ENCODE data around the gene KCNK3.
"Not testable (repeated sequence)": the region's sequence is repeated elsewhere in the genome, so short reads cannot be mapped to it uniquely, and the experiment has no call there.

The KCNK3 gene

GRCh38 chr2:26653207-26654060, 39.1 kb upstream of the KCNK3 start:
- no peak overlapping the region for H3K4me3 ChIP-seq (replicated peaks; ENCODE audit: low read depth, low read length)
- TF ChIP-seq, protein P1, sequence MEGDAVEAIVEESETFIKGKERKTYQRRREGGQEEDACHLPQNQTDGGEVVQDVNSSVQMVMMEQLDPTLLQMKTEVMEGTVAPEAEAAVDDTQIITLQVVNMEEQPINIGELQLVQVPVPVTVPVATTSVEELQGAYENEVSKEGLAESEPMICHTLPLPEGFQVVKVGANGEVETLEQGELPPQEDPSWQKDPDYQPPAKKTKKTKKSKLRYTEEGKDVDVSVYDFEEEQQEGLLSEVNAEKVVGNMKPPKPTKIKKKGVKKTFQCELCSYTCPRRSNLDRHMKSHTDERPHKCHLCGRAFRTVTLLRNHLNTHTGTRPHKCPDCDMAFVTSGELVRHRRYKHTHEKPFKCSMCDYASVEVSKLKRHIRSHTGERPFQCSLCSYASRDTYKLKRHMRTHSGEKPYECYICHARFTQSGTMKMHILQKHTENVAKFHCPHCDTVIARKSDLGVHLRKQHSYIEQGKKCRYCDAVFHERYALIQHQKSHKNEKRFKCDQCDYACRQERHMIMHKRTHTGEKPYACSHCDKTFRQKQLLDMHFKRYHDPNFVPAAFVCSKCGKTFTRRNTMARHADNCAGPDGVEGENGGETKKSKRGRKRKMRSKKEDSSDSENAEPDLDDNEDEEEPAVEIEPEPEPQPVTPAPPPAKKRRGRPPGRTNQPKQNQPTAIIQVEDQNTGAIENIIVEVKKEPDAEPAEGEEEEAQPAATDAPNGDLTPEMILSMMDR (IDR thresholded peaks at IDR 0.05; ENCODE audit: low read length, missing control alignments), result no peak
- no peak for DNase-seq (ENCODE audit: low read depth)

GRCh38 chr2:26654061-26654340, 38.5 kb upstream of the KCNK3 start:
- H3K4me3 ChIP-seq (replicated peaks; ENCODE audit: low read depth, low read length), result no peak overlapping the region

DNA sequence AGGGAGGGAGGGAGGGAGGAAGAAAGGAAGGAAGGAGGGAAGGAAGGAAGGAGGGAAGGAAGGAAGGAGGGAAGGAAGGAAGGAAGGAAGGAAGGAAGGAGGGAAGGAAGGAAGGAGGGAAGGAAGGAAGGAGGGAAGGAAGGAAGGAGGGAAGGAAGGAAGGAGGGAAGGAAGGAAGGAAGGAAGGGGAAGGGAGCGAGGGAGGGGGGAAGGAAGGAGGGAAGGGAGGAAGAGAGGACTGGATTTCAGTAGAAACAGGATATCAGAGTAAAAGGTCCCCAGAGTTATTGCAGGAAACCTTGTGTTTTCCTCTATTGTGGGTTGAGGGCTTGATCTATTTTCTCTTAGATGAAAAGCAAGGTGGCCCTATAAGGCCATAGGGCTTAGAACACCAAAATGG, 37.4 kb upstream of the KCNK3 start:
- not testable (repeated sequence) for H3K4me3 ChIP-seq (replicated peaks; ENCODE audit: low read depth, low read length); DNase-seq (ENCODE audit: low read depth)

More at GRCh38 chr2:26654061-26654340, 38.5 kb upstream of the KCNK3 start:
- TF ChIP-seq, protein P1 (IDR thresholded peaks at IDR 0.05; ENCODE audit: low read length, missing control alignments), result no peak
- no peak for DNase-seq (ENCODE audit: low read depth)

DNA sequence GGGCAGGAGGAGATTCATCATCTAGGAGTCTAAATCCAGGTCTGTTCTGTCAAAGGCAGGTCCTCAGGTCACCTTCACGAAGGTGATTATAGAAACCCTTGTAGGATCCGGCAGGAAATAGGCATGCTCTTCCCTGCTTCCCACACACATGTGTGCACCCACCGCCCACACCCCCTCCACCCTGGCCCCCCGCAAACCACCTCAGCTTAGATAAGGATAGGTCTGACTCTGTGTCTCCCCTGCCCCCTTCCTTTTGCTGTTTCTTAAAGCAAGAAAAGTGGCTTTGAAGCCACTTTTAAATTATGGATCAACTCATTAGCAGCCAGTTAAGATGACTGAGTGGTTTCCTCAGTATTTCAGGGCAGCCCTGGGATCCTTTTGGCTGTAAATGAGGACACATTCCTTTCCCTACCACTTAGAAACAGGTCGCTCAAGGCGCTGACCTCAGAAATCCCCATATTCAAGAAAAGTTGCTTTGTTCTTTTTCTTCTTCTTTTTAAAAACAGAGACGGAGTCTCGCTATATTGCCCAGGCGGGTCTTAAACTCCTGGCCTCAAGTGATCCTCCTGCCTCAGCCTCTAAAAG, 36.8 kb upstream of the KCNK3 start:
- TF ChIP-seq, protein P1 (IDR thresholded peaks at IDR 0.05; ENCODE audit: low read length, missing control alignments), result no peak
- DNase-seq (ENCODE audit: low read depth), result no peak
- H3K4me3 ChIP-seq (replicated peaks; ENCODE audit: low read depth, low read length), result no peak overlapping the region

DNA sequence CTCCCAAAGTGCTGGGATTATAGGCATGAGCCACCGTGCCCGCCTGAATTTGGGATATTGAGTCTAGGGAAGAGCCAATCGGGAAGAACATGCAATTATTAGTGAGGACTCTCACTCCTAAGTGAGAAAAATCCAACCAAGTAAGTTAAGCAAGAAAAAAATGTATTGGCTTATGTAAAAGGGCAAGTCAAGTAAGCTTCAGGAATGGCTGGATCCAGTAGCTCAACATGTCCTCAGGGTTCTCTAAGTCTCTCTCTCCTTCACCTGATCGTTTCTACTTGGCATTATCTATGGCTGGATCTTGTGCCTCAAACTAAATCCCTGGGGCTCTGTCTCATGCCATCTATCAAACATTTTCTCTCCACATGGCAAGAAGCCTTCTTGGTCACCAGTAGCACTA, 35.3 kb upstream of the KCNK3 start:
- TF ChIP-seq, protein P1 (IDR thresholded peaks at IDR 0.05; ENCODE audit: low read length, missing control alignments), result no peak
- DNase-seq (ENCODE audit: low read depth), result no peak
- H3K4me3 ChIP-seq (replicated peaks; ENCODE audit: low read depth, low read length), result no peak overlapping the region

DNA sequence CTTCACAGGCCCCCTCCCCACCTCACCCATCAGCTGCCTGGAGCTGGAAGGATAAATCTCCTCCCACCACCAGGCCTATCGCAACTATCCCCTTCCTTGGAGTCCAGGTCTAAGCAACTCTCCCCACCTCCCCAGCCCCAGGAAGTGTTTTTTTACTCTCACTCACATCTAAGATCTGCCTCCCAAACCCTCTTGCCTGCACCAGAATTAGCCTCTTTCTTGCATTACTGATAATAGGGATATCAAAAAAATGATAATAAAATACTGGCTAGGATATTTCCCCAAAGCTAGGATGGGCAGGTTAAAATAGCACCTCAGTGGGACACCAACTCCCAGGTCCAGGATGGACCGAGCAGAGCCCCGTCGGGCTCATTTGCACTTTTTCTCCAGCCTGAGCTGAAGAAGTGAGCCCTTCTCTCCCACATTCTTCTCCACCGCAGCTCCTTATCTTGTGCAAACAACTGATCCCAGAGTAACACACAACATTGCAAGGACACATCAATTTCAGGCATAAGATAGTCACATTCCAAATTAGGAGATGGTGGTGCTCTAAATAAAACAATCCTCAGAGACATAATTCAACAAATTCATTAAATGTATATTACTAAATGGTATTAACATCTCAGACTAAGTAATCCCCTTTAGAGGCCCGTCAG, 33.7 kb upstream of the KCNK3 start:
- H3K4me3 ChIP-seq (replicated peaks; ENCODE audit: low read depth, low read length), result no peak overlapping the region
- TF ChIP-seq, protein P1 (IDR thresholded peaks at IDR 0.05; ENCODE audit: low read length, missing control alignments), result no peak
- DNase-seq (ENCODE audit: low read depth), result no peak

DNA sequence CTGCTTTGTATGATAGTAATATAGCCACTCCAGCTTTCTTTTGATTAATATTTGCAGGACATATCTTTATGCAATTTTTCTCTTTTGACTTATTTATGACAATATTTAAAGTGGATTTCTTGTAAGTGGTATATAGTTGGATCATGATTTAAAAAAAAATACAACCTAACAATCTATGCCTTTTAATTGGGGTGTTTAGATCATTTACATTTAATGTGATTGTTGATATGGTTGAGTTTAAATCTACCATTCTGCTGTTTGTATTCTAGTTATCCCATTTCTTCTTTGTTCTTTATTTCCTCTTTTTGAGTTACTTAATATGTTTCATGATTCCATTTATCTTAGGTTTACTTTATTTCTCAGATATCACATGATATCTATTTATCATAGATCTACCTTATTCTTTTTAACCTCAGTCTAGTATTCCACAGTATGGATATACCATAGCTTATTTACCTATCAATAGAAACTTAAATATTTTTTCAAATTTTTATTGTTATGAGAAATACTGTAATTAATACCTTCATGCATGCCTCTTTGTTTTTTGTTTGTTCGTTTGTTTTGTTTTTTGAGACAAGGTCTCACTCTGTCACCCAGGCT, 32.1 kb upstream of the KCNK3 start:
- TF ChIP-seq, protein P1 (IDR thresholded peaks at IDR 0.05; ENCODE audit: low read length, missing control alignments), result no peak
- DNase-seq (ENCODE audit: low read depth), result no peak
- no peak overlapping the region for H3K4me3 ChIP-seq (replicated peaks; ENCODE audit: low read depth, low read length)

- not testable (repeated sequence) for DNase-seq (ENCODE audit: low read depth); H3K4me3 ChIP-seq (replicated peaks; ENCODE audit: low read depth, low read length)
Measured at GRCh38 chr2:26665296-26665695, 27.2 kb upstream of the KCNK3 start.
